ENCODE results near the gene PAX9. TPM values are rescaled to one million over a fixed set of nuclear protein-coding genes. Genes with fewer than 3 reads are reported as not detected.

PAX9 gene
- 0.48 TPM for total RNA-seq
- polyA plus RNA-seq = 0.48 TPM

- peak within 1 kb of the TSS; percentile 32 for H3K4me3 ChIP-seq (ENCODE audit: low read depth, low read length)
- no peaks in the 10 kb centered on the region for H3K4me1 ChIP-seq (ENCODE audit: insufficient read depth)
- no peak within 1 kb of the TSS for H3K27ac ChIP-seq (ENCODE audit: low read depth)
- no peaks in the 10 kb centered on the region for H3K36me3 ChIP-seq (ENCODE audit: insufficient read depth)
- DNase-seq (ENCODE audit: extremely low spot score) = peak; percentile 80
- 2% methylated on average over 44 of the region's 44 CpGs for WGBS
These were observed at the start of gene PAX9 for GRCh38 chr14:36661506-36662257. PAX9 (plus strand) TSS chr14:36661860; CDS start chr14:36662090, 230 bp downstream.

GRCh38 chr14:36617824-36618223 lies 43.8 kb upstream of the PAX9 start:
- 52% methylated on average over 5 of the region's 5 CpGs for WGBS
- DNase-seq (ENCODE audit: extremely low spot score) = no peak
- Histone ChIP-seq H3K4me3 (ENCODE audit: low read depth, low read length) (no peak overlapping the region), H3K36me3 (ENCODE audit: insufficient read depth) (no peaks in the 10 kb centered on the region), H3K4me1 (ENCODE audit: insufficient read depth) (no peaks in the 10 kb centered on the region), H3K27ac (ENCODE audit: low read depth) (no peak overlapping the region)

GRCh38 chr14:36618641-36619040 lies 43.0 kb upstream of the PAX9 start:
- Histone ChIP-seq H3K4me3 (ENCODE audit: low read depth, low read length) (no peak overlapping the region), H3K27ac (ENCODE audit: low read depth) (no peak overlapping the region), H3K36me3 (ENCODE audit: insufficient read depth) (no peaks in the 10 kb centered on the region), H3K4me1 (ENCODE audit: insufficient read depth) (no peaks in the 10 kb centered on the region)
- 38% methylated on average over 2 of the region's 2 CpGs for WGBS
- no peak for DNase-seq (ENCODE audit: extremely low spot score)

GRCh38 chr14:36619131-36619530 lies 42.5 kb upstream of the PAX9 start:
- Histone ChIP-seq H3K4me1 (ENCODE audit: insufficient read depth) (no peaks in the 10 kb centered on the region), H3K36me3 (ENCODE audit: insufficient read depth) (no peaks in the 10 kb centered on the region), H3K27ac (ENCODE audit: low read depth) (no peak overlapping the region), H3K4me3 (ENCODE audit: low read depth, low read length) (no peak overlapping the region)
- 55% methylated on average over 3 of the region's 3 CpGs for WGBS
- DNase-seq (ENCODE audit: extremely low spot score) = no peak

- no peak for DNase-seq (ENCODE audit: extremely low spot score)
- whole genome bisulfite sequencing = 81% methylated on average over 2 of the region's 2 CpGs
- H3K4me1 ChIP-seq (ENCODE audit: insufficient read depth) = no peaks in the 10 kb centered on the region
- H3K27ac ChIP-seq (ENCODE audit: low read depth) = no peak overlapping the region
- H3K36me3 ChIP-seq (ENCODE audit: insufficient read depth) = no peaks in the 10 kb centered on the region
- H3K4me3 ChIP-seq (ENCODE audit: low read depth, low read length) = no peak overlapping the region
These were observed 41.8 kb upstream of the PAX9 start for GRCh38 chr14:36619853-36620252.

- Histone ChIP-seq H3K36me3 (ENCODE audit: insufficient read depth) (no peaks in the 10 kb centered on the region), H3K4me1 (ENCODE audit: insufficient read depth) (no peaks in the 10 kb centered on the region), H3K4me3 (ENCODE audit: low read depth, low read length) (no peak overlapping the region), H3K27ac (ENCODE audit: low read depth) (no peak overlapping the region)
- DNase-seq (ENCODE audit: extremely low spot score) = no peak
- 83% methylated on average over 1 of the region's 1 CpG for WGBS
These were observed 36.6 kb upstream of the PAX9 start for GRCh38 chr14:36625014-36625413.

- no peak overlapping the region for H3K4me3 ChIP-seq (ENCODE audit: low read depth, low read length)
- 76% methylated on average over 4 of the region's 4 CpGs for WGBS
- H3K4me1 ChIP-seq (ENCODE audit: insufficient read depth) = no peaks in the 10 kb centered on the region
- no peak for DNase-seq (ENCODE audit: extremely low spot score)
- H3K27ac ChIP-seq (ENCODE audit: low read depth) = no peak overlapping the region
- no peaks in the 10 kb centered on the region for H3K36me3 ChIP-seq (ENCODE audit: insufficient read depth)
These were observed 36.2 kb upstream of the PAX9 start for GRCh38 chr14:36625436-36625835.

- DNase-seq (ENCODE audit: extremely low spot score) = no peak
- Histone ChIP-seq H3K27ac (ENCODE audit: low read depth) (no peak overlapping the region), H3K4me3 (ENCODE audit: low read depth, low read length) (no peak overlapping the region), H3K4me1 (ENCODE audit: insufficient read depth) (no peaks in the 10 kb centered on the region), H3K36me3 (ENCODE audit: insufficient read depth) (no peaks in the 10 kb centered on the region)
- WGBS = 73% methylated on average over 4 of the region's 4 CpGs
These were observed 35.5 kb upstream of the PAX9 start for GRCh38 chr14:36626151-36626550.

- 55% methylated on average over 3 of the region's 3 CpGs for WGBS
- Histone ChIP-seq H3K36me3 (ENCODE audit: insufficient read depth) (no peaks in the 10 kb centered on the region), H3K4me1 (ENCODE audit: insufficient read depth) (no peaks in the 10 kb centered on the region), H3K4me3 (ENCODE audit: low read depth, low read length) (no peak overlapping the region), H3K27ac (ENCODE audit: low read depth) (no peak overlapping the region)
- DNase-seq (ENCODE audit: extremely low spot score) = no peak
These were observed 33.7 kb upstream of the PAX9 start for GRCh38 chr14:36627981-36628380.

- Histone ChIP-seq H3K4me1 (ENCODE audit: insufficient read depth) (no peaks in the 10 kb centered on the region), H3K36me3 (ENCODE audit: insufficient read depth) (no peaks in the 10 kb centered on the region), H3K27ac (ENCODE audit: low read depth) (no peak overlapping the region), H3K4me3 (ENCODE audit: low read depth, low read length) (no peak overlapping the region)
- 79% methylated on average over 3 of the region's 3 CpGs for WGBS
- no peak for DNase-seq (ENCODE audit: extremely low spot score)
These were observed 28.1 kb upstream of the PAX9 start for GRCh38 chr14:36633580-36633979.

- peak overlapping the region; percentile 10 for H3K4me3 ChIP-seq (ENCODE audit: low read depth, low read length)
- DNase-seq (ENCODE audit: extremely low spot score) = no peak
- no peak overlapping the region for H3K27ac ChIP-seq (ENCODE audit: low read depth)
- H3K36me3 ChIP-seq (ENCODE audit: insufficient read depth) = no peaks in the 10 kb centered on the region
- H3K4me1 ChIP-seq (ENCODE audit: insufficient read depth) = peaks cover 2% of the 10 kb centered on the region
- 3% methylated on average over 55 of the region's 55 CpGs for WGBS
These were observed 14.8 kb upstream of the PAX9 start for GRCh38 chr14:36646664-36647416.

- no peak for DNase-seq (ENCODE audit: extremely low spot score)
- H3K4me3 ChIP-seq (ENCODE audit: low read depth, low read length) = peak overlapping the region; percentile 10
- WGBS = 1% methylated on average over 34 of the region's 34 CpGs
- H3K4me1 ChIP-seq (ENCODE audit: insufficient read depth) = peaks cover 2% of the 10 kb centered on the region
- no peak overlapping the region for H3K27ac ChIP-seq (ENCODE audit: low read depth)
- H3K36me3 ChIP-seq (ENCODE audit: insufficient read depth) = no peaks in the 10 kb centered on the region
These were observed 14.2 kb upstream of the PAX9 start for GRCh38 chr14:36647417-36647823.

GRCh38 chr14:36647824-36648753 lies 13.6 kb upstream of the PAX9 start:
- peak overlapping the region; percentile 10 for H3K4me3 ChIP-seq (ENCODE audit: low read depth, low read length)

More at GRCh38 chr14:36647824-36648753, 13.6 kb upstream of the PAX9 start:
- no peak for DNase-seq (ENCODE audit: extremely low spot score)
- Histone ChIP-seq H3K36me3 (ENCODE audit: insufficient read depth) (no peaks in the 10 kb centered on the region), H3K27ac (ENCODE audit: low read depth) (no peak overlapping the region), H3K4me1 (ENCODE audit: insufficient read depth) (peaks cover 2% of the 10 kb centered on the region)
- 3% methylated on average over 62 of the region's 62 CpGs for WGBS
